ENCODE measurements around the gene NHSL2.

NHSL2 gene

GRCh38 chrX:72114807-72115206, 204.2 kb downstream of the NHSL2 start:
- DNase-seq, result no peak

- DNase-seq, result no peak
Observed at GRCh38 chrX:72115380-72115779, 204.7 kb downstream of the NHSL2 start.

GRCh38 chrX:72117636-72118210, 207.1 kb downstream of the NHSL2 start:
- no peak for DNase-seq

- DNase-seq, result no peak
Observed at GRCh38 chrX:72120837-72121236, 210.2 kb downstream of the NHSL2 start.

- DNase-seq, result peak; percentile 52
Observed at GRCh38 chrX:72121383-72121782, 210.7 kb downstream of the NHSL2 start.

- no peak for DNase-seq
Observed at GRCh38 chrX:72122621-72123337, 212.1 kb downstream of the NHSL2 start.

- no peak for DNase-seq
Observed at GRCh38 chrX:72123471-72124185, 213.0 kb downstream of the NHSL2 start.

- DNase-seq, result no peak
Observed at GRCh38 chrX:72124540-72125201, 214.0 kb downstream of the NHSL2 start.

- no peak for DNase-seq
Observed at GRCh38 chrX:72125331-72126047, 214.8 kb downstream of the NHSL2 start.

GRCh38 chrX:72126048-72126415, 215.4 kb downstream of the NHSL2 start:
- no peak for DNase-seq

GRCh38 chrX:72126539-72127140, 216.0 kb downstream of the NHSL2 start:
- DNase-seq, result peak; percentile 87

GRCh38 chrX:72127332-72127731, 216.7 kb downstream of the NHSL2 start:
- DNase-seq, result no peak

- no peak for DNase-seq
Observed at GRCh38 chrX:72128183-72128834, 217.7 kb downstream of the NHSL2 start.

- no peak for DNase-seq
Observed at GRCh38 chrX:72128881-72129280, 218.2 kb downstream of the NHSL2 start.

- no peak for DNase-seq
Observed at GRCh38 chrX:72129661-72130060, 219.0 kb downstream of the NHSL2 start.

GRCh38 chrX:72130156-72130761, 219.6 kb downstream of the NHSL2 start:
- no peak for DNase-seq

GRCh38 chrX:72130762-72131250, 220.2 kb downstream of the NHSL2 start:
- no peak for DNase-seq

- DNase-seq, result peak; percentile 46
Observed at GRCh38 chrX:72131317-72132294, 221.0 kb downstream of the NHSL2 start, which contains the start of gene RTL5. Gene RTL5 (minus strand): TSS chrX:72131915.

- no peak for DNase-seq
Observed at GRCh38 chrX:72132456-72132855, 221.8 kb downstream of the NHSL2 start.
